Peyer's patch (tissue), 4 donors: ENCODE measurements around the gene RFX3.

Experiments used
- POLR2A ChIP-seq, 2 donors: fragments of 450-650 bp; IDR thresholded peaks; one replicate each; pipeline ENCODE4 v1.5.1; 2017; ENCODE audit warnings: antibody characterized with exemption in 2 of 2, mild to moderate bottlenecking in 2 of 2, moderate library complexity in 2 of 2
- TF ChIP-seq, protein P1 (sequence below), 6 experiments: fragments of 450-650 bp in 4 of 6; fragments of 200-600 bp in 2 of 6; sonication (generic) in 1 of 6; IDR thresholded peaks; one replicate each; pipeline ENCODE4 v1.5.1; 2017 to 2019; ENCODE audit warnings: antibody characterized with exemption in 6 of 6, mild to moderate bottlenecking in 3 of 6, moderate library complexity in 1 of 6

DNA sequence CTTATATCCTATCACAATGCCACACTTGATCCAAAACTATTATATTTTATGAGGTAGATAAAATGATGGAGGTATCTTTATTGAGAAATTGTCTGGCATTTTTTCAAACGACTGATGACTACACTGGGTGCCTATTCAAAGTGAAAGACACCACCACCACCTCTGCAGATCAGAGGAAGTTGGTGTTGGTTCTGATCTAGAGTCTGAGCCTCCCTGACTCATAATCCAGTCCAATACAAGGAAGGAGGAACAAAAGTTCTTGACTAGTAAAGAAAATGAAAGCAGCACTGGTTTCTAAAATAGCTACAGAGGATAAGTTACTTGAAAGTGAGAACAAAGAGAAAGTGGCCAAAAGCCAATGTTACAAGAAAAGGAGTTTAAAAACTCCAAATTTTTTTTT, 139.9 kb downstream of the RFX3 start:
- TF ChIP-seq, protein P1, sequence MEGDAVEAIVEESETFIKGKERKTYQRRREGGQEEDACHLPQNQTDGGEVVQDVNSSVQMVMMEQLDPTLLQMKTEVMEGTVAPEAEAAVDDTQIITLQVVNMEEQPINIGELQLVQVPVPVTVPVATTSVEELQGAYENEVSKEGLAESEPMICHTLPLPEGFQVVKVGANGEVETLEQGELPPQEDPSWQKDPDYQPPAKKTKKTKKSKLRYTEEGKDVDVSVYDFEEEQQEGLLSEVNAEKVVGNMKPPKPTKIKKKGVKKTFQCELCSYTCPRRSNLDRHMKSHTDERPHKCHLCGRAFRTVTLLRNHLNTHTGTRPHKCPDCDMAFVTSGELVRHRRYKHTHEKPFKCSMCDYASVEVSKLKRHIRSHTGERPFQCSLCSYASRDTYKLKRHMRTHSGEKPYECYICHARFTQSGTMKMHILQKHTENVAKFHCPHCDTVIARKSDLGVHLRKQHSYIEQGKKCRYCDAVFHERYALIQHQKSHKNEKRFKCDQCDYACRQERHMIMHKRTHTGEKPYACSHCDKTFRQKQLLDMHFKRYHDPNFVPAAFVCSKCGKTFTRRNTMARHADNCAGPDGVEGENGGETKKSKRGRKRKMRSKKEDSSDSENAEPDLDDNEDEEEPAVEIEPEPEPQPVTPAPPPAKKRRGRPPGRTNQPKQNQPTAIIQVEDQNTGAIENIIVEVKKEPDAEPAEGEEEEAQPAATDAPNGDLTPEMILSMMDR (IDR thresholded peaks at IDR 0.05), result no peak
- no peak for TF ChIP-seq POLR2A (IDR thresholded peaks at IDR 0.05)
